GM12892 (cell line): ENCODE measurements around the gene FUS.

Experiments
- POLR2A ChIP-seq: IDR thresholded peaks from 2 replicates; pipeline ENCODE4 v1.6.1; 2011; ENCODE audit warnings: low read depth, low read length, control low read depth
- POLR2AphosphoS5 ChIP-seq: IDR thresholded peaks from 2 replicates; pipeline ENCODE4 v1.6.1; 2011; ENCODE audit warnings: low read depth, low read length, control low read depth
- TAF1 ChIP-seq: IDR thresholded peaks from 2 replicates; pipeline ENCODE4 v1.6.1; 2011; ENCODE audit warnings: low read depth, mild to moderate bottlenecking, control low read depth, low read length, borderline replicate concordance

GRCh38 chr16:31188450-31189411 lies 8.8 kb downstream of the FUS start:
- TF ChIP-seq POLR2A: no peak; the same call in 1 of the 2 replicates
- TF ChIP-seq TAF1: no peak
- peak; percentile 59; the same call in 1 of the 2 replicates for TF ChIP-seq POLR2AphosphoS5
